ENCODE results near the gene FERMT3.
"Not testable (repeated sequence)": the region's sequence is repeated elsewhere in the genome, so short reads cannot be mapped to it uniquely, and the experiment has no call there.

DNA sequence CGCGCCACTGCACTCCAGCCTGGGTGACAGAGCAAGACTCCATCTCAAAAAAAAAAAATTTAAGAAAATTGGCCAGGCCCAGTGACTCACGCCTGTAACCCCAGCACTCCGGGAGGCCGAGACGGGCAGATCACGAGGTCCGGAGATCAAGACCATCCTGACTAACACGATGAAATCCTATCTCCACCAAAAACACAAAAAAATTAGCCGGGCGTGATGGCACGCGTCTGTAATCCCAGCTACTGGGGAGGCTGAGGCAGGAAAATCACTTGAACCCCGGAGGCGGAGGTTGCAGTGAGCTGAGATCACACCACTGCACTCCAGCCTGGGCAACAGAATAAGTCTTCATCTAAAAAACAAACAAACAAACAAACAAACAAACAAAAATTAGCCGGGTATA lies 43.8 kb upstream of the FERMT3 start:
- TF ChIP-seq OSR1, ZFP3, RARB, CSDC2 (CRISPR knock-in tag; IDR thresholded peaks at IDR 0.05): not testable (repeated sequence)
